WERI-Rb-1 (cell line): Measurements from ENCODE around the gene TATDN2.
"Not testable (repeated sequence)": the region's sequence is repeated elsewhere in the genome, so short reads cannot be mapped to it uniquely, and the experiment has no call there.

Experiments
- DNase-seq: peaks from one replicate; pipeline ENCODE4 v3.0.0-alpha.2; 2020
- H3K27ac ChIP-seq: fragments of 250-450 bp; sonication (Bioruptor Pico); 2 replicates; pipeline ENCODE4 v1.5.1; 2020; ENCODE audit warnings: mild to moderate bottlenecking, moderate library complexity
- H3K27me3 ChIP-seq: fragments of 250-450 bp; sonication (Bioruptor Pico); 2 replicates; pipeline ENCODE4 v1.5.1; 2021; ENCODE audit warnings: mild to moderate bottlenecking, low read depth, moderate library complexity; ENCODE audit not compliant: insufficient read depth, severe bottlenecking
- H3K36me3 ChIP-seq: fragments of 250-450 bp; sonication (Bioruptor Pico); 2 replicates; pipeline ENCODE4 v1.5.1; 2020; ENCODE audit warnings: mild to moderate bottlenecking, moderate library complexity
- H3K4me3 ChIP-seq: 2 replicates; pipeline ENCODE4 v1.5.1; 2011; ENCODE audit warnings: low read depth, mild to moderate bottlenecking, control low read depth, low read length
- H3K9me3 ChIP-seq: fragments of 250-450 bp; sonication (Bioruptor Pico); 2 replicates; pipeline ENCODE4 v1.5.1; 2021; ENCODE audit warnings: mild to moderate bottlenecking, moderate library complexity; ENCODE audit not compliant: severe bottlenecking
- CTCF ChIP-seq: IDR thresholded peaks from 2 replicates; pipeline ENCODE4 v1.5.1; 2011; ENCODE audit warnings: low read depth, mild to moderate bottlenecking, control low read depth, inconsistent platforms, low read length

Gene TATDN2

DNA sequence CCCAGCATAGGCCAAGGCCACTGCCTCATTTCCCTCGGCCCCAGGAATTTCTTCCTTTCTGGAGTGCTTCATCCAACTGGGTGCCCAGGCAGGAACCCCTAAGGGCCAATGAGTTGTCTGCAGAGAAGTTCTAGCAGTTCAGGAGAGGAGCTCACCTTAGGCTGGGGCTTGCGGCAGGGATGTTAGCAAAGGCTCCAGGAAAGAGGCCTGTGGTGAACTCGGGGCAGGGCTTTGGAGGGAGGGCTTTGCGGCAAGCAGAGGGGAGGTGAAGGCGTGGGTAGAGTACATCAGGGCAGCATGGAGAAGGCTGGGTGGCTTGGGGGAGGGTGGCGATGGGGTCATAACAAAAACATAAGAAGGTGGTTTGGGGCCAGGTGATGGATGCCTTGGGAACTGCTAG lies 43.4 kb downstream of the TATDN2 start:
- no peaks in the 10 kb centered on the region for H3K9me3 ChIP-seq
- peaks cover 8% of the 10 kb centered on the region for H3K36me3 ChIP-seq
- DNase-seq = no peak
- no peak for TF ChIP-seq CTCF
- H3K27me3 ChIP-seq = no peaks in the 10 kb centered on the region
- no peak overlapping the region for H3K4me3 ChIP-seq
- H3K27ac ChIP-seq = no peak overlapping the region

GRCh38 chr3:10292505-10293419 lies 44.5 kb downstream of the TATDN2 start, which contains the start of gene GHRL:
Gene GHRL, minus strand, starts transcription at chr3:10292947. Its CDS starts 2,767 bp downstream, at chr3:10290180.
- Histone ChIP-seq H3K27me3 (no peaks in the 10 kb centered on the region), H3K36me3 (peaks cover 13% of the 10 kb centered on the region), H3K4me3 (no peak within 1 kb of the TSS), H3K27ac (no peak within 1 kb of the TSS), H3K9me3 (no peaks in the 10 kb centered on the region)
- no peak for DNase-seq
- TF ChIP-seq CTCF = no peak

DNA sequence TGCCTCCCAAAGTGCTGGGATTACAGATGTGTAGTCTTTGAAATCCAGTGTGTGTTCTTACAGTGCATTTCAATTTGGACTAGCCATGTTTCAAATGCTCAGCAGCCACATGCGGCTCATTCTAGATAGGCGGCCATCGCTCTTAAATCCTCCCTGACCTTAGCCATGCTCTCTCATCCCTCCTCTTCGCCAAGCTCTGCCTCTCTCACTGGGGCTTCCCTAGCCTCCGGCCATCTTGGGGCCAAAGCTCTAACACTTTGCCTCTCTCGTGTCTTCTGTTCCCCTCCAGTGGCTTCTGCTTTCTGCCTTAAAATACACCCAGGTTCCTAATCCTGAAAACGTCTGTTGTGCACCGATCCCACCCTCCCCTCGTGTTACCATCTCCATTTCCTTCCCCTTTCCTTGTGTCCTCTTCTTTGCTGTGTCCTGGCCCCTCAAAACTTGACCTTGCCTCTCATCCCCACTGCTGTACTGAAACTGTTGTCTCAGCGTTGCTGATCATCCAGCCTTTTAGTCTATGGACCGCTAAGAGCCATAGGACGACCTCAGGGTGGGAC lies 45.8 kb downstream of the TATDN2 start:
- no peak overlapping the region for H3K27ac ChIP-seq
- DNase-seq = no peak
- peaks cover 7% of the 10 kb centered on the region for H3K36me3 ChIP-seq
- no peaks in the 10 kb centered on the region for H3K9me3 ChIP-seq
- TF ChIP-seq CTCF = no peak
- no peaks in the 10 kb centered on the region for H3K27me3 ChIP-seq
- no peak overlapping the region for H3K4me3 ChIP-seq

DNA sequence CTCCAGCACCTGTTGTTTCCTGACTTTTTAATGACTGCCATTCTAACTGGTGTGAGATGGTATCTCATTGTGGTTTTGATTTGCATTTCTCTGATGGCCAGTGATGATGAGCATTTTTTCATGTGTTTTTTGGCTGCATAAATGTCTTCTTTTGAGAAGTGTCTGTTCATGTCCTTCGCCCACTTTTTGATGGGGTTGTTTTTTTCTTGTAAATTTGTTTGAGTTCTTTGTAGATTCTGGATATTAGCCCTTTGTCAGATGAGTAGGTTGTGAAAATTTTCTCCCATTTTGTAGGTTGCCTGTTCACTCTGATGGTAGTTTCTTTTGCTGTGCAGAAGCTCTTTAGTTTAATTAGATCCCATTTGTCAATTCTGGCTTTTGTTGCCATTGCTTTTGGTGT lies 49.8 kb downstream of the TATDN2 start:
- H3K27ac ChIP-seq, H3K9me3 ChIP-seq, H3K27me3 ChIP-seq, DNase-seq, H3K4me3 ChIP-seq: not testable (repeated sequence)
- peaks cover 40% of the 10 kb centered on the region for H3K36me3 ChIP-seq

DNA sequence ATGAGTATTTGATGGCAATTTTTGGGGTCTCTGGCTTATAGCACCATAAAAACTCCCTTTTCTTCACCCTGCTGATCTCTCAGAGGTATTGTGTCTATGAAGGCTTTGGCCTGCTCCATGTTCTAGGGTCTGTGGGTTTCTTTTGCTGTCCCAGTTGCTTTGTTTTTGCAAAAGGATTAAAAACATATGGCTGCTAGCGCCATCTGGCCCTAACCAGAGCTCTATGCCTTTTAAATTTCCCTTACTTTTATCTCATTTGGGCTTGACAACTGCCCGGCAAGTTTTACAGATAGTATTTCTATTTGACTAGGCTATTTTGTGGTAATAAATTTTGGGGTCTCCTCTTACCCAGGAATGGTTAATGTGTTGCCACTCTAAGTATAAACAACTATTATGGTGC lies 50.9 kb downstream of the TATDN2 start:
- Histone ChIP-seq H3K4me3 (no peak overlapping the region), H3K27ac (peak overlapping the region; percentile 70), H3K36me3 (peaks cover 51% of the 10 kb centered on the region), H3K9me3 (no peaks in the 10 kb centered on the region), H3K27me3 (no peaks in the 10 kb centered on the region)
- TF ChIP-seq CTCF = 0 out of 2 replicates have a peak, but pooled peaks have one; percentile 15
- peak; percentile 33 for DNase-seq

- Histone ChIP-seq H3K4me3 (no peak overlapping the region), H3K36me3 (peaks cover 56% of the 10 kb centered on the region), H3K27me3 (no peaks in the 10 kb centered on the region), H3K9me3 (no peaks in the 10 kb centered on the region), H3K27ac (peak overlapping the region; percentile 70)
- no peak for DNase-seq
- no peak for TF ChIP-seq CTCF
These were observed 51.4 kb downstream of the TATDN2 start for GRCh38 chr3:10299679-10300078.
